A549 (cell line): ENCODE results near the gene ALOX5.

Source experiments
- CEBPB ChIP-seq, 2 experiments: fragments of >200 bp in 1 of 2; sonication (Bioruptor Twin) in 1 of 2; formaldehyde crosslinking in 1 of 2; IDR thresholded peaks; 2 replicates each; pipeline ENCODE4 v1.6.1; 2012 to 2016
- CTCF ChIP-seq: fragments of >200 bp; sonication (Bioruptor Twin); formaldehyde crosslinking; IDR thresholded peaks from 3 replicates; pipeline ENCODE4 v1.5.1; 2016
- EP300 ChIP-seq, 2 experiments: fragments of >200 bp; sonication (Bioruptor Twin); formaldehyde crosslinking; IDR thresholded peaks; 2 replicates in 1 of 2; 3 replicates in 1 of 2; pipeline ENCODE4 v1.6.1; 2016 to 2017
- JUNB ChIP-seq: fragments of >200 bp; sonication (Bioruptor Twin); formaldehyde crosslinking; IDR thresholded peaks from 2 replicates; pipeline ENCODE4 v1.6.1; 2016
- RFX5 ChIP-seq: fragments of 450-650 bp; IDR thresholded peaks from 2 replicates; pipeline ENCODE4 v1.7.1; 2014; ENCODE audit warnings: antibody characterized with exemption, mild to moderate bottlenecking, moderate library complexity
- SMC3 ChIP-seq: fragments of >200 bp; sonication (Bioruptor Twin); formaldehyde crosslinking; IDR thresholded peaks from 3 replicates; pipeline ENCODE4 v1.6.1; 2018; ENCODE audit warnings: inconsistent platforms

GRCh38 chr10:45471059-45471458 lies 97.0 kb downstream of the ALOX5 start:
- TF ChIP-seq RFX5 = no peak
- no peak for TF ChIP-seq SMC3
- no peak for TF ChIP-seq JUNB
- TF ChIP-seq EP300 (IDR thresholded peaks at IDR 0.05) = no peak
- TF ChIP-seq CTCF = no peak
- no peak for TF ChIP-seq CEBPB (IDR thresholded peaks at IDR 0.05)
